DND-41 (cell line): ENCODE data around the gene CMSS1.
A peak's percentile ranks its signal among the peaks of the same experiment; 100 is the strongest.

ENCODE experiments used
- ATAC-seq: fragments of 200-7000 bp; cut with Tn5 transposase; 3 replicates; pipeline ENCODE4 v1.9.1; 2021; ENCODE audit warnings: low read depth; ENCODE audit not compliant: insufficient read depth
- DNase-seq: peaks from one replicate; pipeline ENCODE4 v3.0.0-alpha.2; 2020
- H2AFZ ChIP-seq: 2 replicates; pipeline ENCODE4 v1.6.0; 2012; ENCODE audit warnings: low read depth, low read length
- H3K27ac ChIP-seq: 2 replicates; pipeline ENCODE4 v1.5.1; 2012; ENCODE audit warnings: low read length, inconsistent platforms
- H3K27me3 ChIP-seq: fragments of 200-600 bp; sonication (generic); 2 replicates; pipeline ENCODE4 v1.6.0; 2012; ENCODE audit warnings: low read length, mild to moderate bottlenecking, inconsistent platforms; ENCODE audit not compliant: insufficient read depth, poor library complexity
- H3K36me3 ChIP-seq: 2 replicates; pipeline ENCODE4 v1.5.1; 2012; ENCODE audit warnings: low read length, inconsistent platforms; ENCODE audit not compliant: insufficient read depth
- H3K4me1 ChIP-seq: 2 replicates; pipeline ENCODE4 v1.5.1; 2012; ENCODE audit warnings: mild to moderate bottlenecking, low read length; ENCODE audit not compliant: insufficient read depth
- H3K4me2 ChIP-seq: 2 replicates; pipeline ENCODE4 v1.6.0; 2012; ENCODE audit warnings: mild to moderate bottlenecking, moderate library complexity, low read length, inconsistent platforms; ENCODE audit not compliant: insufficient read depth
- H3K4me3 ChIP-seq, 2 experiments: fragments of 200-600 bp in 1 of 2; shearing (Covaris generic) in 1 of 2; 2 replicates each; pipeline ENCODE4 v1.5.1; 2012 to 2016; ENCODE audit warnings: inconsistent platforms in 2 of 2, low read length in 2 of 2, mild to moderate bottlenecking in 2 of 2, low read depth in 1 of 2, moderate library complexity in 1 of 2
- H3K79me2 ChIP-seq: 2 replicates; pipeline ENCODE4 v1.6.0; 2012; ENCODE audit warnings: low read length, inconsistent platforms; ENCODE audit not compliant: insufficient read depth
- H3K9ac ChIP-seq: 2 replicates; pipeline ENCODE4 v1.6.0; 2012; ENCODE audit warnings: low read depth, mild to moderate bottlenecking, inconsistent platforms, low read length, moderate library complexity
- H3K9me3 ChIP-seq: 2 replicates; pipeline ENCODE4 v1.5.1; 2012; ENCODE audit warnings: low read length, moderate library complexity, mild to moderate bottlenecking, inconsistent platforms; ENCODE audit not compliant: insufficient read depth, severe bottlenecking
- H4K20me1 ChIP-seq: 2 replicates; pipeline ENCODE4 v1.6.0; 2012; ENCODE audit warnings: low read length; ENCODE audit not compliant: insufficient read depth
- EZH2 ChIP-seq: IDR thresholded peaks from 3 replicates; pipeline ENCODE4 v1.6.1; 2012; ENCODE audit warnings: borderline replicate concordance, low read depth, mild to moderate bottlenecking, moderate library complexity, low read length, inconsistent platforms; ENCODE audit not compliant: severe bottlenecking
- TF ChIP-seq, protein P1 (sequence below): IDR thresholded peaks from 2 replicates; pipeline ENCODE4 v1.5.1; 2012; ENCODE audit warnings: borderline replicate concordance, low read length, moderate library complexity, mild to moderate bottlenecking; ENCODE audit not compliant: poor library complexity, severe bottlenecking; ENCODE audit errors: extremely low read depth

Gene CMSS1

DNA sequence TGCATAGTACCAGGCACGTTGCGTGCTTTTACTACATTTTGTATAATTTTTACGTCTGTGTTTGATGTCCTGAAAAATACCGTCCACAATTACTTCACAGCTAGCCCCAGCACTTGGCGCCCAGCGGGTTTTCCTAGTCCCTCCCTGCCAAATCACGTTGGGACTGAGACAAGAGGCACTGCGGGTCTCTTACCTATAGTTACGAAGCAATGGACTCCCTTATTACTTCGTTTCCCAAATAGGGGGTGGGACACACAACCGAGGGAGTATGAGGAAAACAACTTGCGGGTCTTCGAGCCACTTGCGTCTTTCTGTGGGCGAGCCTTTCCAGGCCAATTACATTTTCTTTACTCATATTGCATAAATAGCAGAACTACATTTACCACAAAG is 620 bp upstream of the CMSS1 start:
- TF ChIP-seq, protein P1, sequence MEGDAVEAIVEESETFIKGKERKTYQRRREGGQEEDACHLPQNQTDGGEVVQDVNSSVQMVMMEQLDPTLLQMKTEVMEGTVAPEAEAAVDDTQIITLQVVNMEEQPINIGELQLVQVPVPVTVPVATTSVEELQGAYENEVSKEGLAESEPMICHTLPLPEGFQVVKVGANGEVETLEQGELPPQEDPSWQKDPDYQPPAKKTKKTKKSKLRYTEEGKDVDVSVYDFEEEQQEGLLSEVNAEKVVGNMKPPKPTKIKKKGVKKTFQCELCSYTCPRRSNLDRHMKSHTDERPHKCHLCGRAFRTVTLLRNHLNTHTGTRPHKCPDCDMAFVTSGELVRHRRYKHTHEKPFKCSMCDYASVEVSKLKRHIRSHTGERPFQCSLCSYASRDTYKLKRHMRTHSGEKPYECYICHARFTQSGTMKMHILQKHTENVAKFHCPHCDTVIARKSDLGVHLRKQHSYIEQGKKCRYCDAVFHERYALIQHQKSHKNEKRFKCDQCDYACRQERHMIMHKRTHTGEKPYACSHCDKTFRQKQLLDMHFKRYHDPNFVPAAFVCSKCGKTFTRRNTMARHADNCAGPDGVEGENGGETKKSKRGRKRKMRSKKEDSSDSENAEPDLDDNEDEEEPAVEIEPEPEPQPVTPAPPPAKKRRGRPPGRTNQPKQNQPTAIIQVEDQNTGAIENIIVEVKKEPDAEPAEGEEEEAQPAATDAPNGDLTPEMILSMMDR: no peak
- no peak for TF ChIP-seq EZH2
- Histone ChIP-seq H3K4me1 (peaks cover 23% of the 10 kb centered on the region), H3K36me3 (no peaks in the 10 kb centered on the region), H3K27ac (peak overlapping the region; percentile 75), H3K9me3 (no peaks in the 10 kb centered on the region), H3K4me3 (peak overlapping the region; percentile 68 to 69), H4K20me1 (no peaks in the 10 kb centered on the region), H3K79me2 (peaks cover 19% of the 10 kb centered on the region), H3K27me3 (no peaks in the 10 kb centered on the region), H2AFZ (peak overlapping the region; percentile 66), H3K9ac (peak overlapping the region; percentile 59), H3K4me2 (peak overlapping the region; percentile 77)
- DNase-seq: no peak
- no peak for ATAC-seq

DNA sequence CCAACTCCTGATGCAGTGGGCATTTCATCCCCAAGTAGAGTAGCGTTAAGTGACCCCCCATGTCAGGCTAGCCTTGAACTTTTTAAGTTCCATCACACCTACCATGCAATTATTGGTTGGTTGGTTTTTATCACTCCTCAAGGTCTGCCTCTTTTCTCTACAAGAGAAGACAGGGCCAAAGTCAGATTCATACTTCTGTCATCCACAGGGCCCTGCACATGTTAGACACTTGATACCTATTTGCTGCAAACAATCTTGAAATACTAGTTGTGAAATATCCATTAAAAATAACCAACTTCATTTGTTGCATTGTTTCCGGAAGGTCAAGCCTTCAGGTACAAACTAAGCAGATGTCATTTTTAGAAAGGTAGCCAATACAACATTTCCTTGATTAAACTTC is 1.2 kb downstream of the CMSS1 start:
- peak overlapping the region; percentile 59; the same call in 1 of the 2 replicates for H3K9ac ChIP-seq
- H3K4me3 ChIP-seq: peak overlapping the region in 1 of 2 experiments; percentile 69; a peak in 3 of 4 replicates
- H3K36me3 ChIP-seq: no peaks in the 10 kb centered on the region
- no peak for TF ChIP-seq EZH2
- TF ChIP-seq, protein P1: no peak
- H2AFZ ChIP-seq: no peak overlapping the region
- H3K27me3 ChIP-seq: no peaks in the 10 kb centered on the region
- H3K4me2 ChIP-seq: peak overlapping the region; percentile 77
- peaks cover 22% of the 10 kb centered on the region for H3K79me2 ChIP-seq
- H3K4me1 ChIP-seq: peaks cover 23% of the 10 kb centered on the region
- no peaks in the 10 kb centered on the region for H3K9me3 ChIP-seq
- H3K27ac ChIP-seq: no peak overlapping the region
- DNase-seq (no peak), ATAC-seq (no peak)
- H4K20me1 ChIP-seq: no peaks in the 10 kb centered on the region

DNA sequence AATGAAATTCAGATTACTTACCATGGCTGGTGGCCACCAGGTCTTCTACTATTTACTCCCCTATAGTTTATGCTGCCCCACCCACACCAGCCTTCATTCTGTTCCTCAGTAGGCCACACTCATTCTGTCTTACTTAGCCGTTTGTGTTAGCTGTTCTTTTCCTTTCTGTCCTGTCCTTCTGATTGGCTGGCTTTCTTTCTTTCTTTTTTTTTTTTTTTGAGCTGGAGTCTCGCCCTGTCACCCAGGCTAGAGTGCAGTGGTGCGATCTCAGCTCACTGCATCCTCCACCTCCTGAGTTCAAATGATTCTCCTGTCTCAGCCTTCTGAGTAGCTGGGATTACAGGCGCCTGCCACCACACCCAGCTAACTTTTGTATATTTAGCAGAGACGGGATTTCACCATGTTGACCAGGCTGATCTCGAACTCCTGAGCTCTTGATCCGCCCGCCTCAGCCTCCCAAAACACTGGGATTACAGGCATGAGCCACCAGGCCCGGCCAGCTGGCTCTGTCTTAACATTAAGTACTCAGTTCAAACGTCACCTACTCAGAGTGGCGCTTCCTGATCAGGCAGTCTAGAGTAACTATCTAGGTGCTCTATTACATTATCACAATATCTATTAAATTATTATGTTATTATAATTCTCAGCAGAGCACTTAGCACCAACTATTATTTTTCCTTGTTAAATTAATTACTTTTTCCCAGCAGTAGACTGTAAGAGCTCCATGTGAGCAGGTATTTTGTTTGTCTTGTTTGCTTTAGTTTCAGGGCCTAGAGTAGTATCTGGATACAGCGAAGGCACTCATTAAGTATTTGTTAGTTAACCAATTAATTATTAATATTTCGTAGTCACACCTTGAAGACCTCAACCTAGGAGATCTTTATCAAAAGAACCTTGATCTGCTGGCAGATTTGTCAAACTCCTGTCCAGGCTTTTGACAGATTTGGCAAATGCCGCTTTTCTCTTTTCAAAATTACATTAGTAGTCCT is 6.4 kb downstream of the CMSS1 start:
- Histone ChIP-seq H3K4me3 (no peak overlapping the region), H3K4me1 (peaks cover 5% of the 10 kb centered on the region; the same call in 1 of the 2 replicates), H3K36me3 (no peaks in the 10 kb centered on the region), H3K9ac (no peak overlapping the region), H3K4me2 (no peak overlapping the region), H3K79me2 (peaks cover 12% of the 10 kb centered on the region), H3K9me3 (no peaks in the 10 kb centered on the region), H3K27ac (no peak overlapping the region), H2AFZ (no peak overlapping the region), H3K27me3 (no peaks in the 10 kb centered on the region), H4K20me1 (no peaks in the 10 kb centered on the region)
- ATAC-seq: no peak
- no peak for DNase-seq
- TF ChIP-seq EZH2: no peak
- TF ChIP-seq, protein P1: no peak
